Lower leg skin (tissue), 4 donors: ENCODE data around the gene TPK1. TPM values are rescaled to one million over a fixed set of nuclear protein-coding genes. Genes with fewer than 3 reads are reported as not detected.

Experiments used
- DNase-seq, 2 donors: peaks; one replicate each; pipeline ENCODE4 v3.0.0-alpha.2; 2019; ENCODE audit warnings: low spot score in 2 of 2
- H3K4me3 ChIP-seq: fragments of 200-600 bp; sonication (generic); 2 replicates; pipeline ENCODE4 v1.5.1; 2017; ENCODE audit warnings: mild to moderate bottlenecking, low read depth; ENCODE audit not compliant: poor library complexity, severe bottlenecking
- POLR2A ChIP-seq, 2 donors: fragments of 450-650 bp; IDR thresholded peaks; one replicate each; pipeline ENCODE4 v1.6.1; 2016 to 2017; ENCODE audit warnings: antibody characterized with exemption in 2 of 2, mild to moderate bottlenecking in 1 of 2, moderate library complexity in 1 of 2
- WGBS, 2 donors: methylation state at CpG; one replicate each; pipeline ENCODE4 v1.1.5; 2018; 5-methylcytosine and 5-hydroxymethylcytosine counted together
- intact Hi-C: fragments of 100-400 bp; cut with DNase I; formaldehyde crosslinking; loops from one replicate; pipeline ENCODE4 v1.15.0; 2023; ENCODE audit warnings: low total_unique reads
- total RNA-seq, 4 donors: library from RNA; depleted of rRNA; stranded (reverse); fragments of >200 nt; gene quantifications; one replicate each; pipeline ENCODE4 v1.1.0, GENCODE V29; 2016
- TF ChIP-seq, protein P1 (sequence below), 3 donors: fragments of 450-650 bp; IDR thresholded peaks; one replicate each; pipeline ENCODE4 v1.5.1; 2016; ENCODE audit warnings: antibody characterized with exemption in 3 of 3, mild to moderate bottlenecking in 3 of 3, moderate library complexity in 2 of 3

The TPK1 gene
- total RNA-seq, 4 donors from 2014 or later, result 1.1 to 5.5 (median 3.3) TPM

DNA sequence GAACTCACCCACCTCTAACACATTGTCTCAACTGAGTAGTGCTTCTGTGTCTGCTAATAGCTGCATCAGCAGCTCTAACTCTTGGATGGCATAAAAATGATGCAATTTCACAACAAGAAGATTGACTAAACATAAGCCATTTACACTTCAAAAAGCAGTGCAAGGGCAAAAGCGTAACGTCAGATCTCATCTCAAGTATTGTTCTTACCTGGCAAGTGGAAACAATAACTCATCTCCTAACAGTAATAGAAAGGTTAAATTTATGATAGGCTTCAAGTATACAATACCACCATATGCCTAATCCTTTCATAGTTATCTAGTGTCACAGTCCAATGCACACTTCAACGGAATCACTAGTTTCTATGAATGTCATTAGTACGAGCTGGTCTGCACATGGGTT, 14.8 kb downstream of the TPK1 start:
- TF ChIP-seq POLR2A (IDR thresholded peaks at IDR 0.05), result no peak
- TF ChIP-seq, protein P1, sequence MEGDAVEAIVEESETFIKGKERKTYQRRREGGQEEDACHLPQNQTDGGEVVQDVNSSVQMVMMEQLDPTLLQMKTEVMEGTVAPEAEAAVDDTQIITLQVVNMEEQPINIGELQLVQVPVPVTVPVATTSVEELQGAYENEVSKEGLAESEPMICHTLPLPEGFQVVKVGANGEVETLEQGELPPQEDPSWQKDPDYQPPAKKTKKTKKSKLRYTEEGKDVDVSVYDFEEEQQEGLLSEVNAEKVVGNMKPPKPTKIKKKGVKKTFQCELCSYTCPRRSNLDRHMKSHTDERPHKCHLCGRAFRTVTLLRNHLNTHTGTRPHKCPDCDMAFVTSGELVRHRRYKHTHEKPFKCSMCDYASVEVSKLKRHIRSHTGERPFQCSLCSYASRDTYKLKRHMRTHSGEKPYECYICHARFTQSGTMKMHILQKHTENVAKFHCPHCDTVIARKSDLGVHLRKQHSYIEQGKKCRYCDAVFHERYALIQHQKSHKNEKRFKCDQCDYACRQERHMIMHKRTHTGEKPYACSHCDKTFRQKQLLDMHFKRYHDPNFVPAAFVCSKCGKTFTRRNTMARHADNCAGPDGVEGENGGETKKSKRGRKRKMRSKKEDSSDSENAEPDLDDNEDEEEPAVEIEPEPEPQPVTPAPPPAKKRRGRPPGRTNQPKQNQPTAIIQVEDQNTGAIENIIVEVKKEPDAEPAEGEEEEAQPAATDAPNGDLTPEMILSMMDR (IDR thresholded peaks at IDR 0.05), result no peak
- WGBS, 2 donors, result 80 to 87% methylated on average over 4 of the region's 4 CpGs
- no peak overlapping the region for H3K4me3 ChIP-seq
- intact Hi-C loops, result no loop called here
- no peak for DNase-seq

DNA sequence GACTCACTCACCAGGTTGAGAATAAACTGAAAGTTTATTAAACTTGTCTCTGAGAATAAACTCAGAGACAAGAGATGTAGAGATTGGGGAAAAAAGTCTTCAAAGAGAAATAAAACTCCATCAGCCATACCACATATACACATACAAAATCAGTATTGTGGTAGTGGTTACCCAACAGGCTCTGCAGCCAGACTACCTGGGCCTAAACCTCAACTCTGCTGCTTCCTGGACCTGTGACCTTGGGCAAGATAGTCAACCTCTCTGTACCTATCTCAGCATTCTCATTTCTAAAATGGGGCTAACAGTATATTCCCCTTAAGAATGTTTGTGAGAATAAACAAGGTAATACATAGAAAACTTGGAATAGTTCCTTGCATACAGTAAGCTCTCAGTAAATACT, 15.3 kb downstream of the TPK1 start:
- intact Hi-C loops, result no loop called here
- no peak for DNase-seq
- TF ChIP-seq, protein P1 (IDR thresholded peaks at IDR 0.05), result no peak
- no peak for TF ChIP-seq POLR2A (IDR thresholded peaks at IDR 0.05)
- no peak overlapping the region for H3K4me3 ChIP-seq

DNA sequence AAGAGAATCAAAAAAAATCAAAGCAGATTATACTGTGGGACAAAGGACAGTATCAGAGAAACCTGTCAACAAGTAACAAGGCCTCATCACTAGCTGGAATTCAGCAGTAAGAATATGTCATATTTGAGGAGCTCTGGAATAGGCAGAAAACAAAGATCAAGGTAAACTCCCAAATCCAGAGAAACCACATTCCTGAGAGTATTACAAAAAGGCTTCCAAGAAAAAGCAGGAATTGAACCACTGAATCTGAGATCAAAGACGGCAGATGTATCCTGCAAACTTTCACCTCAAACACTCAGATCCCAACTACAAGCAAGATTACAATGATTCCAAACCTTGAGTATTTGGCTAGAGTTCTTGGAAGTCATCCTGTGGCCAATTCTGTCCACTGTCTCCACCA, 16.3 kb downstream of the TPK1 start:
- DNase-seq, result no peak
- H3K4me3 ChIP-seq, result no peak overlapping the region
- intact Hi-C loops, result no loop called here
- no peak for TF ChIP-seq POLR2A (IDR thresholded peaks at IDR 0.05)
- TF ChIP-seq, protein P1 (IDR thresholded peaks at IDR 0.05), result no peak
- WGBS, 2 donors, result 67 to 75% methylated on average over 1 of the region's 1 CpG

DNA sequence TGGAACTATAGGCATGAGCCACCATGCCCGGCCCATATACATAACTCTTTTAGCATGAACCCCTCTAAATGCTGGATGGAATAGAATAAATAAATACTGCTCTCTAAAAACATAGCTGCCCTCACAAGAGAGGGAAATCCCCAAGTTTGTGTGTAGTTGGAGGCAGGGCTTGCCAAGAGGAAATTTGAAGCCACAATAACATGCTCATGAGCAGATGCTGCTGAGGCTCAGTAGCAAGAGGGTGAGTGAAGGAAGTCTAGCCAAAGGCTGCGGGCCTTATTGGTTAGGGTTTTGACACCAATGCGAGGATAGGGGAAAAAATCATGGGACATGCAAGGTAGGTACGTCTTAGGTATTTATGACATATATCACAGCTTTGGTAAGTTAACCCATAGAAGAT, 17.3 kb downstream of the TPK1 start:
- intact Hi-C loops, result no loop called here
- no peak overlapping the region for H3K4me3 ChIP-seq
- DNase-seq, result no peak
- TF ChIP-seq POLR2A (IDR thresholded peaks at IDR 0.05), result no peak
- TF ChIP-seq, protein P1 (IDR thresholded peaks at IDR 0.05), result no peak
- WGBS, 2 donors, result 61 to 75% methylated on average over 4 of the region's 4 CpGs

DNA sequence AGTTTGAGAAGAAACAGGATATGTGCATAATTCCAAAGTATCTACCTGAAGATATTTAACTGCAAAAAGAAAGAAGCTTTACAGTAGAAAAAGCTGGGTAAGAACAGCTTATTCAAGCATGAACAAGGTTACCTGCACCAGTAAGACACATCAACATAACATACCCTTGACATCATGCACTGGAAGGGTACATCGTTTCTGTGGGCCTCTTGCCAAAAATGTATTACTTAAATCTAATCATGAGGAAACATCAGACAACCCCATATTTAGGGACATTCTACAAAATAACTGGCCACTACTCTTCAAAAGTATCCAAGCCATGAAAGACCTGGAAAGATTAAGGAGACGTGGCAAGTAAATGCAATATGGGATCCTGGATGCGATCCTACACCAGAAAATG, 18.9 kb downstream of the TPK1 start:
- no peak overlapping the region for H3K4me3 ChIP-seq
- DNase-seq, result no peak
- intact Hi-C loops, result no loop called here
- TF ChIP-seq, protein P1 (IDR thresholded peaks at IDR 0.05), result no peak
- TF ChIP-seq POLR2A (IDR thresholded peaks at IDR 0.05), result no peak
- WGBS, 2 donors, result 70 to 75% methylated on average over 3 of the region's 3 CpGs

DNA sequence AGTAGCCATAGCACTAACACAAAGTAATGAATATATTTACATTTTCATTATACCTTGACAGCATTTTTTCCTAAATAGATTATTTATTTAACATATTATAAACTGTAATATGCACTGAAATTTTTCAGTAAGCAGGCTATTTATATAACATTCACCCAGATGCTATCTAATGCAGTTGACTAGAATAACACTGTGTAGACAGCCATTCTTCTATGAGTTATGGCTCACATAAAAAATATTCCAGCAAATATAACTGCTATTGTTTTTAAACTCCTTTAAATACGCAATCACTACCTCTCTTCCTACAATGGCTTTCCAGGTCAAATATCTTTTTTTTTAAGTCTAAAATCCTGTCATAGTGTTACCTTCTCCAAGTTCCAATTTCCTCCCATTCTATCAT, 21.6 kb downstream of the TPK1 start:
- 81 to 88% methylated on average over 1 of the region's 1 CpG for WGBS, 2 donors
- no peak overlapping the region for H3K4me3 ChIP-seq
- TF ChIP-seq, protein P1 (IDR thresholded peaks at IDR 0.05), result no peak
- TF ChIP-seq POLR2A (IDR thresholded peaks at IDR 0.05), result no peak
- intact Hi-C loops, result no loop called here
- no peak for DNase-seq
